OCI-LY1 (cell line): ENCODE results near the gene SHISA4.

ENCODE experiments used
- EZH2 ChIP-seq: fragments of 200-600 bp; sonication (generic), shearing (Covaris generic); IDR thresholded peaks from 2 replicates; pipeline ENCODE4 v1.8.0; 2017; ENCODE audit warnings: borderline replicate concordance, mixed run types, mild to moderate bottlenecking, antibody characterized with exemption, low read length, moderate library complexity, mixed read lengths
- TF ChIP-seq, protein P1 (sequence below): fragments of 200-600 bp; sonication (generic), shearing (Covaris generic); IDR thresholded peaks from 2 replicates; pipeline ENCODE4 v1.5.1; 2017; ENCODE audit warnings: mild to moderate bottlenecking, antibody characterized with exemption, low read length, moderate library complexity, mixed read lengths

DNA sequence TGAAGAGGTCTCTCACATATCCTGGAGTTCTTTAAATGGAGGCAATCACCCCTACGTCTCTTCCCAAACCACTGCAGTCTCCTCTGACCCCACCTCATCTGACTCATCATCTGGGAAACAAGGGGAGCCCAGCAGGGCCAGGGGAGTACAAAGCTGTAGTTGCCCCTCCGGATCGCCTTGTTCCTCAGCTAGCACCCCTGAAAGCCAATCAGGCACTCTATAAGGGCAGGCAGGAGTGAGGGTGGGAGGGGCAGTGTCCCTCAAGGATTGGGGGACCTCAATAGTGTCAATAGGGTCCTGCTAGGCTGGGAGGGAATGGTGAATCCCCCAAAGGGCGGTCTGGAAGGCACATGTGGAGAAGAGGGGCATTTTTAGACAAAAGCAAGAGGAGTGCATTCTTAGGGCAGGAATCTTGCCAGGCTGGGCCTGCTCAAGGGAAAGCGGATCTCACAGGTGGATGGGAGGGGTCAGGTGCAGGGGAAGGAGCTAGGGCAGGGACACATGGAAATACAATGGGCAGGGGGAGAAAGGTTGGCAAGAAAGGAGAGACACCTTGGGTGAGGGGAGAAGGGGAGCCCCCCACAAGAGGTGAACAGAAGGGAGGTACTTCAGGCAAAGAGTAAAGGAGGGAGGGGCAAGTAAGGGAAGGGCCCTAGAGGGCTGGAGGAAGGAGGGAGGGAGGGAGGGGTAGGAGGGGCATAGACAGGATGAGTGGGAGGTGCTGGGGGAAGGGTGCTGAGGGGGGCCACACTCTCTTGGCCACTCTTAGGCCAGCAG is 5.8 kb downstream of the SHISA4 start:
- no peak for TF ChIP-seq EZH2
- TF ChIP-seq, protein P1, sequence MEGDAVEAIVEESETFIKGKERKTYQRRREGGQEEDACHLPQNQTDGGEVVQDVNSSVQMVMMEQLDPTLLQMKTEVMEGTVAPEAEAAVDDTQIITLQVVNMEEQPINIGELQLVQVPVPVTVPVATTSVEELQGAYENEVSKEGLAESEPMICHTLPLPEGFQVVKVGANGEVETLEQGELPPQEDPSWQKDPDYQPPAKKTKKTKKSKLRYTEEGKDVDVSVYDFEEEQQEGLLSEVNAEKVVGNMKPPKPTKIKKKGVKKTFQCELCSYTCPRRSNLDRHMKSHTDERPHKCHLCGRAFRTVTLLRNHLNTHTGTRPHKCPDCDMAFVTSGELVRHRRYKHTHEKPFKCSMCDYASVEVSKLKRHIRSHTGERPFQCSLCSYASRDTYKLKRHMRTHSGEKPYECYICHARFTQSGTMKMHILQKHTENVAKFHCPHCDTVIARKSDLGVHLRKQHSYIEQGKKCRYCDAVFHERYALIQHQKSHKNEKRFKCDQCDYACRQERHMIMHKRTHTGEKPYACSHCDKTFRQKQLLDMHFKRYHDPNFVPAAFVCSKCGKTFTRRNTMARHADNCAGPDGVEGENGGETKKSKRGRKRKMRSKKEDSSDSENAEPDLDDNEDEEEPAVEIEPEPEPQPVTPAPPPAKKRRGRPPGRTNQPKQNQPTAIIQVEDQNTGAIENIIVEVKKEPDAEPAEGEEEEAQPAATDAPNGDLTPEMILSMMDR: no peak
